NCI-H2107 treated with DMSO at 0.1 percent for 48 hours (cell line): ENCODE measurements around the gene ARHGEF1.

Source experiments
- DNase-seq: peaks from one replicate; lab custom pipeline; 2025; ENCODE audit not compliant: unreplicated experiment; lab: John Stamatoyannopoulos, UW

Gene ARHGEF1

GRCh38 chr19:41917676-41918075 is 34.7 kb downstream of the ARHGEF1 start:
- no peak for DNase-seq

- no peak for DNase-seq
Measured at GRCh38 chr19:41918095-41918494, 35.1 kb downstream of the ARHGEF1 start.

GRCh38 chr19:41918653-41919244 is 35.8 kb downstream of the ARHGEF1 start:
- no peak for DNase-seq

GRCh38 chr19:41919948-41920712 is 37.1 kb downstream of the ARHGEF1 start:
- DNase-seq: no peak

- DNase-seq: no peak
Measured at GRCh38 chr19:41920882-41921576, 38.0 kb downstream of the ARHGEF1 start.

GRCh38 chr19:41921577-41922576 is 38.9 kb downstream of the ARHGEF1 start:
- no peak for DNase-seq

- no peak for DNase-seq
Measured at GRCh38 chr19:41922585-41922984, 39.6 kb downstream of the ARHGEF1 start.

- no peak for DNase-seq
Measured at GRCh38 chr19:41923045-41923788, 40.2 kb downstream of the ARHGEF1 start.

- DNase-seq: no peak
Measured at GRCh38 chr19:41924151-41925145, 41.5 kb downstream of the ARHGEF1 start.

GRCh38 chr19:41925208-41926003 is 42.4 kb downstream of the ARHGEF1 start:
- no peak for DNase-seq

GRCh38 chr19:41926028-41926762 is 43.2 kb downstream of the ARHGEF1 start:
- no peak for DNase-seq

- DNase-seq: no peak
Measured at GRCh38 chr19:41926763-41927496, 43.9 kb downstream of the ARHGEF1 start.

GRCh38 chr19:41927497-41928192 is 44.7 kb downstream of the ARHGEF1 start:
- DNase-seq: no peak

- DNase-seq: no peak
Measured at GRCh38 chr19:41928221-41928683, 45.3 kb downstream of the ARHGEF1 start, which contains the start of gene ERFL. Gene ERFL (minus strand): TSS chr19:41928449. CDS start chr19:41912919, 15,530 bp downstream.

GRCh38 chr19:41928754-41929535 is 46.0 kb downstream of the ARHGEF1 start:
- DNase-seq: no peak
